Lower leg skin (tissue), 4 donors: Measurements from ENCODE around the gene NEDD4L. TPM values are rescaled to one million over a fixed set of nuclear protein-coding genes. Genes with fewer than 3 reads are reported as not detected.

Experiments
- DNase-seq, 2 donors: peaks; one replicate each; pipeline ENCODE4 v3.0.0-alpha.2; 2019; ENCODE audit warnings: low spot score in 2 of 2
- H3K4me3 ChIP-seq: fragments of 200-600 bp; sonication (generic); 2 replicates; pipeline ENCODE4 v1.5.1; 2017; ENCODE audit warnings: mild to moderate bottlenecking, low read depth; ENCODE audit not compliant: poor library complexity, severe bottlenecking
- POLR2A ChIP-seq, 2 donors: fragments of 450-650 bp; IDR thresholded peaks; one replicate each; pipeline ENCODE4 v1.6.1; 2016 to 2017; ENCODE audit warnings: antibody characterized with exemption in 2 of 2, mild to moderate bottlenecking in 1 of 2, moderate library complexity in 1 of 2
- WGBS, 2 donors: methylation state at CpG; one replicate each; pipeline ENCODE4 v1.1.5; 2018; 5-methylcytosine and 5-hydroxymethylcytosine counted together
- intact Hi-C: fragments of 100-400 bp; cut with DNase I; formaldehyde crosslinking; loops from one replicate; pipeline ENCODE4 v1.15.0; 2023; ENCODE audit warnings: low total_unique reads
- total RNA-seq, 4 donors: library from RNA; depleted of rRNA; stranded (reverse); fragments of >200 nt; gene quantifications; one replicate each; pipeline ENCODE4 v1.1.0, GENCODE V29; 2016
- TF ChIP-seq, protein P1 (sequence below), 3 donors: fragments of 450-650 bp; IDR thresholded peaks; one replicate each; pipeline ENCODE4 v1.5.1; 2016; ENCODE audit warnings: antibody characterized with exemption in 3 of 3, mild to moderate bottlenecking in 3 of 3, moderate library complexity in 2 of 3

Gene NEDD4L
- total RNA-seq, 4 donors from 2014 or later = 22.9 to 127 (median 35.0) TPM

DNA sequence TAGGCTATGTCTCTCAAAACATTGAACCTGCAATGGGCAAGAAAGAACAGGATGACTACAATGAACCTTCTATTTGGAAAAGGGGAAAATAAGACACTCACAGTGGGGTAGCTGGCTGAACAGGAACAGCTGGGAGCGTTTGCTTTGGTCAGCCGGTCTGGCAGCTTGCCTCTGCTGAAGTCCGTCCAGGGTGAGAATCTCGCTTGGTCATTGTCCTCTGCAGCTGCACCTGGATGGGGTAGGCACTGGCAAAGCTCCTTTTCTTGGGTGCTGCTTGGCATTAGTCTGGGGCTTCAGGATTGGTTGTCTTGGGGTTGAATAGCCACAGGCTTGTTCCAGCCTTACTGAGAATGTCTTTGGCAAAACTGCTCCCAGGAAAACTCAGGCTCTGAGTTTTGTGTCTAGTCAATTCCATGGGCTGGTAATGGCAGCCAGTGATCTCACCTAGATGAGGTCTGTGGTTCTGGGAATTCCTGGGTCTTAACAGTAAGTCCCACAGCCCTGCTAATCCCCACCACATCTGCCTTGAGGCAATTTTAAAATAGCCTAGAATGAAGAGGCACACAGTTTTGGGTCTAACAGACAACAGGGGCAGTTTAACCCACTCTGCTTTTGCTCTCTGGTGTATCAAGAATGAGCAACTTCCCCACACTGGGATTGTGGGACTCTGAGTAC is 13.4 kb downstream of the NEDD4L start:
- intact Hi-C loops = no loop called here
- 79 to 89% methylated on average over 4 of the region's 4 CpGs for WGBS, 2 donors
- TF ChIP-seq, protein P1, sequence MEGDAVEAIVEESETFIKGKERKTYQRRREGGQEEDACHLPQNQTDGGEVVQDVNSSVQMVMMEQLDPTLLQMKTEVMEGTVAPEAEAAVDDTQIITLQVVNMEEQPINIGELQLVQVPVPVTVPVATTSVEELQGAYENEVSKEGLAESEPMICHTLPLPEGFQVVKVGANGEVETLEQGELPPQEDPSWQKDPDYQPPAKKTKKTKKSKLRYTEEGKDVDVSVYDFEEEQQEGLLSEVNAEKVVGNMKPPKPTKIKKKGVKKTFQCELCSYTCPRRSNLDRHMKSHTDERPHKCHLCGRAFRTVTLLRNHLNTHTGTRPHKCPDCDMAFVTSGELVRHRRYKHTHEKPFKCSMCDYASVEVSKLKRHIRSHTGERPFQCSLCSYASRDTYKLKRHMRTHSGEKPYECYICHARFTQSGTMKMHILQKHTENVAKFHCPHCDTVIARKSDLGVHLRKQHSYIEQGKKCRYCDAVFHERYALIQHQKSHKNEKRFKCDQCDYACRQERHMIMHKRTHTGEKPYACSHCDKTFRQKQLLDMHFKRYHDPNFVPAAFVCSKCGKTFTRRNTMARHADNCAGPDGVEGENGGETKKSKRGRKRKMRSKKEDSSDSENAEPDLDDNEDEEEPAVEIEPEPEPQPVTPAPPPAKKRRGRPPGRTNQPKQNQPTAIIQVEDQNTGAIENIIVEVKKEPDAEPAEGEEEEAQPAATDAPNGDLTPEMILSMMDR (IDR thresholded peaks at IDR 0.05) = no peak
- no peak for TF ChIP-seq POLR2A (IDR thresholded peaks at IDR 0.05)
- peak in 1 of 2 donors; percentile 48 for DNase-seq
- H3K4me3 ChIP-seq = no peak overlapping the region

DNA sequence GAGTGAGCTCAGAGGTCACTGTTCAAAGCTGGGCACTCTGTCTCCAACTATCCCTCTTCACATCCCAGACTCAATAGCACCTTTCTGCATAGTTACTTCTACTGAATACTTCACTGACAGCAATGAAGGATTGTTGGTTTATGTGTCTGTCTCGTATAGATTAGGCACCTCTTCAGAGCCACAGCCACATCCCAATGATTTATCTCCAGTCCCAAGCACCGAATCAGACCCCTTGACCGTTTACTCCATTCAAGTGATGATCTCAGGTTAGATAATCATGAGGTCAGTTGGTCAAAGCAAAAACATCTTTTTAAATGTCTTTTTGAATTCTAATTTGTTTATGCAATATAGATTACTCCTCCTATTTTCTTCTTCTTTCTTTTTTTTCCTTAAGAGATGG is 14.7 kb downstream of the NEDD4L start:
- 26 to 32% methylated on average over 3 of the region's 3 CpGs for WGBS, 2 donors
- H3K4me3 ChIP-seq = no peak overlapping the region
- no peak for TF ChIP-seq POLR2A (IDR thresholded peaks at IDR 0.05)
- TF ChIP-seq, protein P1 (IDR thresholded peaks at IDR 0.05) = no peak
- DNase-seq = no peak
- intact Hi-C loops = no loop called here

DNA sequence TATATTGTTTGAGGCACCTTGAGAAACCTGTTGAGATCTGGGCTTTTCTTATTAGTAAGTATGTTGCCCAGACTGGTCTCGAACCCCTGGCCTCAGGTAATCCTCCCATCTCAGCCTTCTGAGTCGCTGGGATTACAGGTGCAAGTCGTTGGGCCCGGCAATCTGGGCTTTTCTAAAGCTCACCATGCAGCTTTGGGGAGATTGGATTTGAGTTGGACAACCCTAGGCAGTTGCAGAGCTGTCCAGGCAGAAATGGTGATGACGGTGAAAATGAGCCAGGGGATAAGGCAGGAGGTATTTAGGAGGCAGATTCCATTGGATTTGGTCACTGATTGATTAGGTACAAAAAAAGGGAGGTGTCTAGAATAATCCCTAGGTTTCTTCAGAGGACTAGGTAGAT is 16.2 kb downstream of the NEDD4L start:
- H3K4me3 ChIP-seq = no peak overlapping the region
- intact Hi-C loops = no loop called here
- DNase-seq = peak in 1 of 2 donors; percentile 18
- TF ChIP-seq, protein P1 (IDR thresholded peaks at IDR 0.05) = no peak
- TF ChIP-seq POLR2A (IDR thresholded peaks at IDR 0.05) = no peak
- 31 to 39% methylated on average over 5 of the region's 5 CpGs for WGBS, 2 donors

DNA sequence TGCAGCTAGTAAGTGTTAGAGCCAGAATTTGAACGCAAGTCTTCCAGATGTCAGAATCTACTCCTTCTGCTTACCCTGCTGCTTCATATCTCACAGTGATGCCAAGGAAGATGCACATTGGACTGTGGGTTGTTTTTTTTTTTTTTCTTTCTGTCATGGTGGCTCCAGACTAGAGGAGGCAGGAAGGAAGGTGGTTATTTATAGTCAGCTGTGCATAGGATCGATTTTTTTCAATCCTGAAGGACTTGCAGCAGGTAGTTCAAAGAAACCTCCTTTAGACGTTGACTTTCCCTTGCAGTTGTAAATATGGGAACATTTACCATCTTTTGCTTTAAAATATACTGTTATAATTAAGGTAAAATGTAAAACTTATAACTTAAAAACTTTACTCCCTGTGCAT is 17.3 kb downstream of the NEDD4L start:
- no peak for DNase-seq
- intact Hi-C loops = no loop called here
- 53 to 59% methylated on average over 3 of the region's 3 CpGs for WGBS, 2 donors
- no peak overlapping the region for H3K4me3 ChIP-seq
- TF ChIP-seq POLR2A (IDR thresholded peaks at IDR 0.05) = no peak
- TF ChIP-seq, protein P1 (IDR thresholded peaks at IDR 0.05) = no peak

DNA sequence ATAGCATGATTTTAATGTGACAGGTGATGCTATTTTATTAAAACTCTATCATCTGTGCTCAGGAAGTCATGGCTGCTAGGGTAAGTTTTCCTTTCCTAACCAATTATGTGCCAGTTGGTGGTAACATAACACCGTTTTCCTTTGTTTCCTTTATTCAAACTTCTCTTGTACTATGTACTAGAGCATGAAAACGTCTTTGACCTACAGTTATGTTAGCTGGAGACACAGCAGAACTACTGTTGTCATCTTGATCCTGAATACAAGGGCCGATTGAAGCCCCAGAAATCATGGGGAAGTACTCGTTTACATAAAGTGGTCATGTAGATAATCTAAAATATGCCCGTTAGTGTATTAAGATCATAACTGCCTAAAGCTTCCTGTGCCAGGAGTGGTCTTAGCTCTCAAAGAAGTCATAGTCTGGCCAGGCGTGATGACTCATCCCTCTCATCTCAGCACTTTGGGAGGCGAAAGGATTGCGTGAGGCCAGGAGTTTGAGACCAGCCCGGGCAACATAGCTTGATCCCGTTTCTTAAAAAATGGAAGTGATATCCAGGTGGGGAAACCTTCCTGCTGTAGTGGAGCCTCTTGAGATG is 20.5 kb downstream of the NEDD4L start:
- no peak overlapping the region for H3K4me3 ChIP-seq
- TF ChIP-seq POLR2A (IDR thresholded peaks at IDR 0.05) = no peak
- TF ChIP-seq, protein P1 (IDR thresholded peaks at IDR 0.05) = no peak
- 64 to 68% methylated on average over 10 of the region's 10 CpGs for WGBS, 2 donors
- intact Hi-C loops = no loop called here
- DNase-seq = peak in 1 of 2 donors; percentile 32
